SH-SY5Y (cell line): ENCODE data around the gene COL24A1.

Experiments used
- GATA2 ChIP-seq: IDR thresholded peaks from 2 replicates; pipeline ENCODE4 v1.6.1; 2011; ENCODE audit warnings: mild to moderate bottlenecking, low read depth, low read length
- GATA3 ChIP-seq: IDR thresholded peaks from 2 replicates; pipeline ENCODE4 v1.6.1; 2011; ENCODE audit warnings: low read depth, mild to moderate bottlenecking, low read length, moderate library complexity

DNA sequence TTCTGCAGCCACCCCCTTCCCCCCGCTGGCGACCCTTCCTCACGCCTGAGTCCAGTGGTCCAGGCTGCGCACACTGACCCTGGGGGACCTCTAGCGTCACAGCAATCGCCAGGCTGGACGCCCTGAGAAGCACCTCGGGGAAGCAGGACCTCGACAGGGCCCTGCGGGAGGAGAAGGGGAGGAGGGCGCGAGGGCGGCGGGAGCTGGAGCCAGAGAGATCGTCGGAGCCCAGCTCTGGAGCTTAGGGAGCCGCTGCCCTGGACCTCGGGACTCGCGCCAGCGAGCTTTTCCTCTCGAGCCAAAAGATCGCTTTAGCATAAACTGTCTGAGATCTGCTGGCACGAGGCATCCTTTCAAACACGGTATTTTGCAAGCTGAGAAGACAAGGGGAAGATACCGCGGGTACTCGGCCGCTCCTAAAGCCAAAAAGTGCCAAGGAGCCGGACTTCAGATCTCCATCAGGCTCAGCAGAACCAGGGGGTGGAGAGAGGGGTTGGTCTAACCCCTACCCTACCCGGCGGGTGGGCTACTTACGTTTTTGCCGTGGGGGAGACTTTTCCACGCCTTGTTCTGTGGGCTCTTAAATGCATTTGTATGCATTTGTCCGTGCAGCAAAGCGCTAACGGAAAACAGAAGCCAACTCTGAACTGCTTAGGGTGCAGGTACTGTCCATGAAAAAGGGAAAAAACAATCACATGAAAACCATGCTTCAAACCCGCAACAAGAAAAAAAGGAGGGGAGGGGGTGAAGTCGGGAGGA, 586 bp downstream of the COL24A1 start:
- TF ChIP-seq GATA2 (no peak), GATA3 (no peak)
